ENCODE results near the gene CEP19.

The CEP19 gene

DNA sequence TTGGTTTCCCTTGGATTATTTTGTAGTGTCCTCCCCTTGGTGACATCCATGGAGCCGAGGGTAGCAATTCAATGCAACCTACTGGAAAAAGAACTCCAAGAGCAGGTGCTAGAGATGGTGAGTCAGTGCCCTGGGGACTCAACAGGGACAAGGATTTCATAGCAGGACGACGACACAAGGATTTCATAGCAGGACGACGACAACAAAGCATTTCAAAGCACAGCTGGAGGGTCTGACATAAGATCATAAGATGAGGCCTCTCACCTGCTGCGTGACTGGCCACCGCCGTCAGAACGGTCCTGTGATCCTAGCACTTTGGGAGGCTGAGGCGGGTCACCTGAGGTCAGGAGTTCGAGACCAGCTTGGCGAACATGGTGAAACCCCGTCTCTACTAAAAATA lies 50.0 kb downstream of the CEP19 start:
- no peak for DNase-seq

DNA sequence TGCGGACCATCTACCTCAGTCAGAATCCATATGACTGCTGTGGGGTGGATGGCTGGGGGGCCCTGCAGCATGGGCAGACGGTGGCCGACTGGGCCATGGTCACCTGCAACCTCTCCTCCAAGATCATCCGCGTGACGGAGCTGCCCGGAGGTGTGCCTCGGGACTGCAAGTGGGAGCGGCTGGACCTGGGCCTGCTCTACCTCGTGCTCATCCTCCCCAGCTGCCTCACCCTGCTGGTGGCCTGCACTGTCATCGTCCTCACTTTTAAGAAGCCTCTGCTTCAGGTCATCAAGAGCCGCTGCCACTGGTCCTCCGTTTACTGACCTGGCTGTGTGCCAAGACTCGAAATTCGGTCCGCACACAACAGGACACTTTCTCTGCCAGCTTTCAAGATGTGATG lies 50.6 kb downstream of the CEP19 start:
- DNase-seq: no peak

DNA sequence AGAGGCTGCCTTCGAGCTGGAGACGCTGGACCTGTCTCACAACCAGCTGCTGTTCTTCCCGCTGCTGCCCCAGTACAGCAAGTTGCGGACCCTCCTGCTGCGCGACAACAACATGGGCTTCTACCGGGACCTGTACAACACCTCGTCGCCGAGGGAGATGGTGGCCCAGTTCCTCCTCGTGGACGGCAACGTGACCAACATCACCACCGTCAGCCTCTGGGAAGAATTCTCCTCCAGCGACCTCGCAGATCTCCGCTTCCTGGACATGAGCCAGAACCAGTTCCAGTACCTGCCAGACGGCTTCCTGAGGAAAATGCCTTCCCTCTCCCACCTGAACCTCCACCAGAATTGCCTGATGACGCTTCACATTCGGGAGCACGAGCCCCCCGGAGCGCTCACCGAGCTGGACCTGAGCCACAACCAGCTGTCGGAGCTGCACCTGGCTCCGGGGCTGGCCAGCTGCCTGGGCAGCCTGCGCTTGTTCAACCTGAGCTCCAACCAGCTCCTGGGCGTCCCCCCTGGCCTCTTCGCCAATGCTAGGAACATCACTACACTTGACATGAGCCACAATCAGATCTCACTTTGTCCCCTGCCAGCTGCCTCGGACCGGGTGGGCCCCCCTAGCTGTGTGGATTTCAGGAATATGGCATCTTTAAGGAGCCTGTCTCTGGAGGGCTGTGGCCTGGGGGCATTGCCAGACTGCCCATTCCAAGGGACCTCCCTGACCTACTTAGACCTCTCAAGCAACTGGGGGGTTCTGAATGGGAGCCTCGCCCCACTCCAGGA lies 51.5 kb downstream of the CEP19 start:
- DNase-seq: no peak

DNA sequence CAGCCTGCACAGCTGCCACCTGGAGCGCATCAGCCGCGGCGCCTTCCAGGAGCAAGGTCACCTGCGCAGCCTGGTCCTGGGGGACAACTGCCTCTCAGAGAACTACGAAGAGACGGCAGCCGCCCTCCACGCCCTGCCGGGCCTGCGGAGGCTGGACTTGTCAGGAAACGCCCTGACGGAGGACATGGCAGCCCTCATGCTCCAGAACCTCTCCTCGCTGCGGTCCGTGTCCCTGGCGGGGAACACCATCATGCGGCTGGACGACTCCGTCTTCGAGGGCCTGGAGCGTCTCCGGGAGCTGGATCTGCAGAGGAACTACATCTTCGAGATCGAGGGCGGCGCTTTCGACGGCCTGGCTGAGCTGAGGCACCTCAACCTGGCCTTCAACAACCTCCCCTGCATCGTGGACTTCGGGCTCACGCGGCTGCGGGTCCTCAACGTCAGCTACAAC lies 52.1 kb downstream of the CEP19 start:
- no peak for DNase-seq

Measured in fibroblast of skin of right biceps (primary cell).